OCI-LY1 (cell line): Measurements from ENCODE around the gene PPP1R3E.
A peak's percentile ranks its signal among the peaks of the same experiment; 100 is the strongest.

Source experiments
- H2AFZ ChIP-seq: fragments of 200-600 bp; sonication (generic), shearing (Covaris generic); 2 replicates; pipeline ENCODE4 v1.6.0; 2014; ENCODE audit warnings: antibody characterized with exemption, mild to moderate bottlenecking, low read length
- H3F3A ChIP-seq: fragments of 200-600 bp; sonication (generic), shearing (Covaris generic); 2 replicates; pipeline ENCODE4 v1.6.0; 2014; ENCODE audit warnings: mild to moderate bottlenecking, antibody characterized with exemption, low read length, moderate library complexity; ENCODE audit not compliant: insufficient read depth
- H3K27ac ChIP-seq: fragments of 200-600 bp; sonication (generic); 2 replicates; pipeline ENCODE4 v1.5.1; 2014; ENCODE audit warnings: low read length, mixed run types, mild to moderate bottlenecking, low read depth; ENCODE audit not compliant: poor library complexity, severe bottlenecking
- H3K27me3 ChIP-seq: fragments of 200-600 bp; sonication (generic); 2 replicates; pipeline ENCODE4 v1.6.0; 2014; ENCODE audit warnings: antibody characterized with exemption, mild to moderate bottlenecking, low read length, moderate library complexity; ENCODE audit not compliant: insufficient read depth
- H3K36me3 ChIP-seq: fragments of 200-600 bp; sonication (generic); 2 replicates; pipeline ENCODE4 v1.6.1; 2014; ENCODE audit warnings: mild to moderate bottlenecking, antibody characterized with exemption, low read length, moderate library complexity, mixed read lengths; ENCODE audit not compliant: insufficient read depth
- H3K4me1 ChIP-seq: fragments of 200-600 bp; sonication (generic); 2 replicates; pipeline ENCODE4 v1.5.1; 2014; ENCODE audit warnings: mild to moderate bottlenecking, low read length, moderate library complexity; ENCODE audit not compliant: insufficient read depth, severe bottlenecking
- H3K4me2 ChIP-seq: fragments of 200-600 bp; sonication (generic), shearing (Covaris generic); 2 replicates; pipeline ENCODE4 v1.6.1; 2014; ENCODE audit warnings: low read length
- H3K4me3 ChIP-seq: fragments of 200-600 bp; sonication (generic); 2 replicates; pipeline ENCODE4 v1.5.1; 2014; ENCODE audit warnings: low read length, low read depth, mild to moderate bottlenecking, mixed read lengths; ENCODE audit not compliant: poor library complexity, severe bottlenecking
- H3K79me2 ChIP-seq: fragments of 200-600 bp; shearing (Covaris generic); 2 replicates; pipeline ENCODE4 v1.6.1; 2016; ENCODE audit warnings: mixed run types, low read length, mixed read lengths; ENCODE audit not compliant: insufficient read depth
- H3K9ac ChIP-seq: fragments of 200-600 bp; sonication (generic), shearing (Covaris generic); 2 replicates; pipeline ENCODE4 v1.6.1; 2014; ENCODE audit warnings: mild to moderate bottlenecking, low read length, mixed read lengths
- H3K9me2 ChIP-seq: fragments of 200-600 bp; sonication (generic), shearing (Covaris generic); 2 replicates; pipeline ENCODE4 v1.6.1; 2014; ENCODE audit warnings: low read depth, mild to moderate bottlenecking, low read length, mixed read lengths
- H3K9me3 ChIP-seq: fragments of 200-600 bp; shearing (Covaris generic); 2 replicates; pipeline ENCODE4 v1.6.1; 2014; ENCODE audit warnings: low read length, mixed read lengths
- H4K20me1 ChIP-seq: fragments of 200-600 bp; sonication (generic), shearing (Covaris generic); 2 replicates; pipeline ENCODE4 v1.6.0; 2016; ENCODE audit warnings: mild to moderate bottlenecking, low read length; ENCODE audit not compliant: insufficient read depth
- EZH2 ChIP-seq: fragments of 200-600 bp; sonication (generic), shearing (Covaris generic); IDR thresholded peaks from 2 replicates; pipeline ENCODE4 v1.8.0; 2017; ENCODE audit warnings: borderline replicate concordance, mixed run types, mild to moderate bottlenecking, antibody characterized with exemption, low read length, moderate library complexity, mixed read lengths
- TF ChIP-seq, protein P1 (sequence below): fragments of 200-600 bp; sonication (generic), shearing (Covaris generic); IDR thresholded peaks from 2 replicates; pipeline ENCODE4 v1.5.1; 2017; ENCODE audit warnings: mild to moderate bottlenecking, antibody characterized with exemption, low read length, moderate library complexity, mixed read lengths

PPP1R3E gene

DNA sequence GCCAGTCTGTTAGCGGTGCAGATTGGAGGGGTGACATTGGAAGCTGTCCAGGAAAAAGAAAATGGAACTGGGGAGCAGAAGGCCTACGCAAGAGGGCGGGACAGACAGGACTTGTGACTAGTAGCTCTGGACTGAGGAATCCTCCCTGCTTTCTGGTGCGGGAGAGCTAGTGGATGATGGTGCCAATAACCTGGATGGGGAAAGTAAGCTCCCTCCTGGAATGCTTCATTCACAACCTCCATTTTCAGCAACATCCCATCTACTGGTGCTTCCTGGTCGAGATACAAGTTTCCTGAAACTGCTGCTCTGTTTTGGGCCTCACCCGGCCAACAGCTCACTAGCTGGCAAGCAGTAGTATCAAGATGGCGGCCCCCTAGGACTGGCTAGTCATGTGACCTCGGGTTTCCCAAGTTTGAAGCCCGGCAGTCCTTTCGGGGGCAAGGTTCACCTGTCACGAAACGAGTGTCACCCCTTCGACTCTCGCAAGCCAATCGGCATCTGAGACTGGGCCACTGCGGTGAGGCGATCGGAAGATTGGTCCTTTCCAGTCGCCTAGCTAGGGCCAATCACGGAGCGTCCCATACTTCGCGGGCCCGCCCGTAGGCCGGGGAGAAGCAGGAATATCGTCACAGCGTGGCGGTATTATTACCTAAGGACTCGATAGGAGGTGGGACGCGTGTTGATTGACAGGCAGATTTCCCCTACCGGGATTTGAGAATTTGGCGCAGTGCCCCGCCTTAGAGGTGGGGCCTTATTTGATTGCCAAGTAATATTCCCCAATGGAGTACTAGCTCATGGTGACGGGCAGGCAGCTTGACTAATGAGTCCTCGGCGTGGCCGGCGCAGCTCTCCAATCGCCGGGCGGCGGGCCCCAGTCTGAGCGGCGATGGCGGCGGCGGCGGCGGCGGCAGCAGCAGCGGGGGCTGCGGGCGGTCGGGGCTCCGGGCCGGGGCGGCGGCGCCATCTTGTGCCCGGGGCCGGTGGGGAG, 18.2 kb upstream of the PPP1R3E start, which contains the start of gene PABPN1:
Gene PABPN1 (plus strand): TSS at position 874 of the 988 bp plus-strand sequence. CDS start 13 bp downstream, at position 887.
- H3K9me2 ChIP-seq, result no peaks in the 10 kb centered on the region
- H4K20me1 ChIP-seq, result no peaks in the 10 kb centered on the region
- no peak within 1 kb of the TSS for H2AFZ ChIP-seq
- peak within 1 kb of the TSS; percentile 83 for H3K27ac ChIP-seq
- H3K9me3 ChIP-seq, result no peaks in the 10 kb centered on the region
- TF ChIP-seq, protein P1, sequence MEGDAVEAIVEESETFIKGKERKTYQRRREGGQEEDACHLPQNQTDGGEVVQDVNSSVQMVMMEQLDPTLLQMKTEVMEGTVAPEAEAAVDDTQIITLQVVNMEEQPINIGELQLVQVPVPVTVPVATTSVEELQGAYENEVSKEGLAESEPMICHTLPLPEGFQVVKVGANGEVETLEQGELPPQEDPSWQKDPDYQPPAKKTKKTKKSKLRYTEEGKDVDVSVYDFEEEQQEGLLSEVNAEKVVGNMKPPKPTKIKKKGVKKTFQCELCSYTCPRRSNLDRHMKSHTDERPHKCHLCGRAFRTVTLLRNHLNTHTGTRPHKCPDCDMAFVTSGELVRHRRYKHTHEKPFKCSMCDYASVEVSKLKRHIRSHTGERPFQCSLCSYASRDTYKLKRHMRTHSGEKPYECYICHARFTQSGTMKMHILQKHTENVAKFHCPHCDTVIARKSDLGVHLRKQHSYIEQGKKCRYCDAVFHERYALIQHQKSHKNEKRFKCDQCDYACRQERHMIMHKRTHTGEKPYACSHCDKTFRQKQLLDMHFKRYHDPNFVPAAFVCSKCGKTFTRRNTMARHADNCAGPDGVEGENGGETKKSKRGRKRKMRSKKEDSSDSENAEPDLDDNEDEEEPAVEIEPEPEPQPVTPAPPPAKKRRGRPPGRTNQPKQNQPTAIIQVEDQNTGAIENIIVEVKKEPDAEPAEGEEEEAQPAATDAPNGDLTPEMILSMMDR, result no peak
- no peak for TF ChIP-seq EZH2
- peaks cover 22% of the 10 kb centered on the region for H3K4me1 ChIP-seq
- peak within 1 kb of the TSS; percentile 75 for H3K4me3 ChIP-seq
- H3K36me3 ChIP-seq, result peaks cover 33% of the 10 kb centered on the region
- no peaks in the 10 kb centered on the region for H3K27me3 ChIP-seq
- no peaks in the 10 kb centered on the region for H3F3A ChIP-seq
- peak within 1 kb of the TSS; percentile 83 for H3K9ac ChIP-seq
- peaks cover 12% of the 10 kb centered on the region for H3K79me2 ChIP-seq
- peak within 1 kb of the TSS; percentile 96 for H3K4me2 ChIP-seq

DNA sequence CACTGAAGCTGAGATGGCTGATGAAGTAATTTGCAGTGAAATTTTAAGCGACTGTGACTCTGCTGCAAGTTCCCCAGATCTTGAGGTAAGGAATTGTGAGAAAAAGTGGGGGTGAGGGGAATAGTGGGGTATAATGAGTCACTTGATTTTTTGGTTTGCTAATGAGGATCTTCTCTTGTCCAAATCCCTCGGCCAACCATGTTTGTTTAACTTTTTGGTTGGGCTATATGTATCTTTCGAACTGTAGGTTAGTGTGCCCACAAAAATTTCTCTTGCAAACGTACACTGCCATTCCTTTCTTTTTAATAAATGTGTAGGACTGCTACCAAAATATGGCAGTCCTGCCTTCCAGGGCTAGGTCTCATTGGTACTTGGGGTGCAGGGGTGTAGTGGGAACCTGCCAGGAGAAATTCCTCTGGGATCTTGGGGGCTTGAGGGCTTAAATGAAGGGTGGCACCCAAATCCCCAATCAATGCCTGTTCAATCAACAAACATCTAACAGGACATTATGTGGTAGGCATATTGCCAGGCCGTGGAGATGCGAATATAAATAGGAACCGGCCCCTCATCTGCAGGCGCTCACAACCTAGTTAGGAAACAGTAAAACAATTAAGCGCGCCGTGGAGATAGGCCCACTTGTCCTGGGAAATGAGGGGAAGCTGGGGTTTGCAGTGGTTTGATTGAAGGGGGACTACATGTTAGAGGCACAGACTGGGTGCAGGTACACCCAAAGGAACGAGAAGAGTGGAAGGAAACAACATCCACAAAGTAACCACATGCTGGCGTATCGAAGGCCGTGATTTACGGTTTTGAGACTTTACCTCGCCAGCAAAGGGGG, 17.3 kb upstream of the PPP1R3E start:
- H3K4me3 ChIP-seq, result peak overlapping the region; percentile 69
- H3K36me3 ChIP-seq, result peaks cover 24% of the 10 kb centered on the region
- H3K79me2 ChIP-seq, result peaks cover 12% of the 10 kb centered on the region
- H3K27me3 ChIP-seq, result no peaks in the 10 kb centered on the region
- peaks cover 22% of the 10 kb centered on the region for H3K4me1 ChIP-seq
- no peaks in the 10 kb centered on the region for H3K9me2 ChIP-seq
- no peaks in the 10 kb centered on the region for H4K20me1 ChIP-seq
- no peak for TF ChIP-seq EZH2
- TF ChIP-seq, protein P1, result no peak
- peak overlapping the region; percentile 83 for H3K27ac ChIP-seq
- no peaks in the 10 kb centered on the region for H3K9me3 ChIP-seq
- no peak overlapping the region for H2AFZ ChIP-seq
- H3K9ac ChIP-seq, result peak overlapping the region; percentile 65
- H3F3A ChIP-seq, result no peaks in the 10 kb centered on the region
- H3K4me2 ChIP-seq, result peak overlapping the region; percentile 78

DNA sequence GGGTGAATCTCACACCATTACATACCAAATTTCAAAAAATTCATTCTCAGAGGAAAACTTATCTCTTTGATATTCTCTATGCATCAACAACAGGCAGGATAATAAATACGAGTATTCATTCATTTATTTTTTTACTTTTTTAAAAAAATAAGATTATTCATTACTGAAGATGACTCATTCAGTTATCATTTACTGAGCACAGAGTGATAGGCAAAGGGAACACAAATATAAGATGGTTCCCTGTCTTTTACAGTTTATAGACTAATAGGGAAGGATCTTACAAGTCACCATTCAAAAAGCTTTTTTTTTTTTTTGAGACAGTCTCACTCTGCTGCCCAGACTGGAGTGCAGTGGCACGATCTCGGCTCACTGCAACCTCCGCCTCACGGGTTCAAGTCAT, 13.6 kb upstream of the PPP1R3E start:
- no peak overlapping the region for H3K4me2 ChIP-seq
- H3K9me2 ChIP-seq, result no peaks in the 10 kb centered on the region
- H3K9me3 ChIP-seq, result no peaks in the 10 kb centered on the region
- no peaks in the 10 kb centered on the region for H3K36me3 ChIP-seq
- H3F3A ChIP-seq, result no peaks in the 10 kb centered on the region
- H3K4me3 ChIP-seq, result no peak overlapping the region
- TF ChIP-seq EZH2, result no peak
- TF ChIP-seq, protein P1, result no peak
- H4K20me1 ChIP-seq, result no peaks in the 10 kb centered on the region
- no peak overlapping the region for H3K27ac ChIP-seq
- no peaks in the 10 kb centered on the region for H3K79me2 ChIP-seq
- H2AFZ ChIP-seq, result no peak overlapping the region
- no peaks in the 10 kb centered on the region for H3K27me3 ChIP-seq
- H3K4me1 ChIP-seq, result peaks cover 10% of the 10 kb centered on the region
- H3K9ac ChIP-seq, result no peak overlapping the region
